MCF 10A (cell line): ENCODE results near the gene ADIRF. TPM values are rescaled to one million over a fixed set of nuclear protein-coding genes. Genes with fewer than 3 reads are reported as not detected.
"Not testable (repeated sequence)": the region's sequence is repeated elsewhere in the genome, so short reads cannot be mapped to it uniquely, and the experiment has no call there.

ENCODE experiments used
- BruUV-seq: library from RNA; stranded (reverse); fragments of 400-500 nt; replicated peaks from 2 replicates; lab custom pipeline; 2021; lab: Mats Ljungman, UMichigan
- CTCF ChIA-PET: fragments of 300-600 bp; sonication (Branson Sonifier 250); formaldehyde crosslinking; extraction: SDS; loops from one replicate; lab custom pipeline; 2021; ENCODE audit warnings: antibody characterized with exemption, inconsistent platforms; lab: Yijun Ruan, JAX
- POLR2A ChIA-PET: fragments of 300-600, 350-650 bp; sonication (Branson Sonifier 250); formaldehyde crosslinking; extraction: SDS; loops from one replicate; lab custom pipeline; 2020; ENCODE audit warnings: antibody characterized with exemption, inconsistent platforms; lab: Yijun Ruan, JAX
- DNase-seq: peaks from one replicate; pipeline ENCODE4 v3.0.0-alpha.2; 2018; ENCODE audit not compliant: unreplicated experiment
- H3K27ac Mint-ChIP-seq: one replicate; pipeline ENCODE4 v1.8.0; 2022; ENCODE audit warnings: mild to moderate bottlenecking, low read depth, mixed read lengths; ENCODE audit not compliant: unreplicated experiment
- H3K27me3 Mint-ChIP-seq: one replicate; pipeline ENCODE4 v1.8.0; 2022; ENCODE audit warnings: mixed read lengths; ENCODE audit not compliant: insufficient read depth, unreplicated experiment
- H3K36me3 Mint-ChIP-seq: one replicate; pipeline ENCODE4 v1.8.0; 2022; ENCODE audit warnings: mild to moderate bottlenecking, moderate library complexity, mixed read lengths; ENCODE audit not compliant: insufficient read depth, unreplicated experiment
- H3K4me1 Mint-ChIP-seq: one replicate; pipeline ENCODE4 v1.8.0; 2022; ENCODE audit warnings: mixed read lengths; ENCODE audit not compliant: insufficient read depth, unreplicated experiment
- H3K4me3 Mint-ChIP-seq: one replicate; pipeline ENCODE4 v1.8.0; 2022; ENCODE audit warnings: mild to moderate bottlenecking, moderate library complexity, mixed read lengths; ENCODE audit not compliant: unreplicated experiment
- H3K9me3 Mint-ChIP-seq: one replicate; pipeline ENCODE4 v1.8.0; 2022; ENCODE audit warnings: mixed read lengths; ENCODE audit not compliant: unreplicated experiment
- intact Hi-C: fragments of 100-400 bp; cut with micrococcal nuclease; formaldehyde crosslinking; loops from 2 replicates; pipeline ENCODE4 v1.14.1; 2022
- total RNA-seq: library from RNA; stranded (reverse); gene quantifications from 2 replicates; pipeline ENCODE4 v1.2.3, GENCODE V29; 2022

ADIRF gene
- total RNA-seq, 1 experiment from 2014 or later: 60.3 TPM

- POLR2A ChIA-PET, BruUV-seq, H3K27ac Mint-ChIP-seq, H3K4me1 Mint-ChIP-seq, H3K27me3 Mint-ChIP-seq, DNase-seq, intact Hi-C loops, H3K4me3 Mint-ChIP-seq, H3K9me3 Mint-ChIP-seq, CTCF ChIA-PET: not testable (repeated sequence)
- peaks cover 12% of the 10 kb centered on the region for H3K36me3 Mint-ChIP-seq
Observed at GRCh38 chr10:87014986-87015716, 46.9 kb downstream of the ADIRF start.

GRCh38 chr10:87018127-87018526 lies 49.8 kb downstream of the ADIRF start:
- intact Hi-C loops, H3K36me3 Mint-ChIP-seq, H3K27ac Mint-ChIP-seq, H3K4me3 Mint-ChIP-seq, CTCF ChIA-PET, H3K9me3 Mint-ChIP-seq, DNase-seq, H3K4me1 Mint-ChIP-seq, BruUV-seq, POLR2A ChIA-PET, H3K27me3 Mint-ChIP-seq: not testable (repeated sequence)

GRCh38 chr10:87019066-87019465 lies 50.8 kb downstream of the ADIRF start:
- H3K36me3 Mint-ChIP-seq, H3K4me3 Mint-ChIP-seq, H3K27ac Mint-ChIP-seq, H3K4me1 Mint-ChIP-seq, BruUV-seq, H3K27me3 Mint-ChIP-seq, DNase-seq, POLR2A ChIA-PET, CTCF ChIA-PET, intact Hi-C loops, H3K9me3 Mint-ChIP-seq: not testable (repeated sequence)

- intact Hi-C loops, H3K4me1 Mint-ChIP-seq, H3K4me3 Mint-ChIP-seq, H3K27me3 Mint-ChIP-seq, H3K36me3 Mint-ChIP-seq, H3K27ac Mint-ChIP-seq, POLR2A ChIA-PET, BruUV-seq, DNase-seq, H3K9me3 Mint-ChIP-seq, CTCF ChIA-PET: not testable (repeated sequence)
Observed at GRCh38 chr10:87019504-87019903, 51.2 kb downstream of the ADIRF start.

GRCh38 chr10:87020056-87020455 lies 51.8 kb downstream of the ADIRF start, which contains the start of gene FAM25A:
FAM25A (plus strand) TSS chr10:87020294; CDS start chr10:87020325, 31 bp downstream.
- H3K27me3 Mint-ChIP-seq, H3K4me1 Mint-ChIP-seq, BruUV-seq, H3K36me3 Mint-ChIP-seq, CTCF ChIA-PET, H3K4me3 Mint-ChIP-seq, intact Hi-C loops, H3K27ac Mint-ChIP-seq, H3K9me3 Mint-ChIP-seq: not testable (repeated sequence)
- peak; percentile 37 for DNase-seq
- POLR2A ChIA-PET: interaction anchor here (1.1 kb wide), 1 partner anchor 49 kb away, joined by 3 read pairs; no protein-coding TSS in a partner anchor

Other genes starting within 250 kb of the ADIRF start
- 27.3 and 34.3 TPM in 2 replicates for gene BMPR1A, start 211.9 kb upstream of the ADIRF start, total RNA-seq
- 1.4 and 1.5 TPM in 2 replicates for gene MMRN2, start 10.9 kb upstream of the ADIRF start, total RNA-seq
- gene SNCG, start 9.9 kb upstream of the ADIRF start, total RNA-seq: 4.2 and 7.3 TPM in 2 replicates
- not detected in 2 replicates for gene FAM25A, start 51.8 kb downstream of the ADIRF start, total RNA-seq
- 171 and 275 TPM in 2 replicates for gene GLUD1, start 126.4 kb downstream of the ADIRF start, total RNA-seq
- gene SHLD2, start 126.7 kb downstream of the ADIRF start, total RNA-seq: 28.1 and 31.8 TPM in 2 replicates